ENCODE measurements around the gene CC2D2A.

The CC2D2A gene

DNA sequence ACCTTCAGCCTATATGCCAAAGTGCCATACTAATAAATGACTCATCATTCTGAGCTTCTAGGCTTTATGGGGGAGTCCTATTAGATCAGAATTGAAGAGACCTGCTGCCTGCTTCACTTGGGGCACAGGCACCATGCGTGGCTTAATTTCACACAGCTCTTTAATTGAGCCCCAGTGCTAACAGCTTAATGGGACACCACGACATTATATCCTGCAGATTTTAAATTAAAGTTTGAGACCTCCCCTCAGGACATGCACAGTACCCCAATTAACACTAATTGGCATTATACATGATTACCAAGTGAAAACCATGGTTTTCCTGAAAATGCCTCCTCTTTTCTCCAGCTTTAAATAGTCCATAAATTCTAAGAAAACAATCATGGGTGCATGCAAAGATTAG, 35.0 kb upstream of the CC2D2A start:
- Histone ChIP-seq H3K23ac (ENCODE audit: low read length in 2 of 2) (no peak overlapping the region), H3K27ac (ENCODE audit: low read length, poor library complexity, severe bottlenecking) (no peak overlapping the region), H2BK120ac (ENCODE audit: low read depth, low read length) (no peak overlapping the region), H3K79me1 (replicated peaks; ENCODE audit: low read length, poor library complexity, severe bottlenecking) (no peaks in the 10 kb centered on the region), H3K4me3 (ENCODE audit: insufficient read depth in 1 of 2, low read depth in 1 of 2, low read length in 2 of 2) (no peak overlapping the region), H2BK15ac (ENCODE audit: low read depth, poor library complexity, severe bottlenecking) (no peak overlapping the region), H3K9me3 (ENCODE audit: control insufficient read depth, low read length) (no peaks in the 10 kb centered on the region), H2BK12ac (ENCODE audit: low read length in 2 of 2) (no peak overlapping the region), H3K18ac (ENCODE audit: low read depth in 1 of 2, low read length in 2 of 2) (no peak overlapping the region), H3K4me2 (ENCODE audit: low read length, poor library complexity, severe bottlenecking) (no peak overlapping the region), H3K36me3 (ENCODE audit: control insufficient read depth in 1 of 2, insufficient read depth in 2 of 2, low read depth in 1 of 2, low read length in 2 of 2) (no peaks in the 10 kb centered on the region), H2AK5ac (ENCODE audit: low read length, severe bottlenecking) (no peak overlapping the region), H3K14ac (ENCODE audit: low read length in 2 of 2) (no peak overlapping the region), H3K4ac (ENCODE audit: low read depth in 1 of 2, low read length in 2 of 2) (no peak overlapping the region), H2BK5ac (ENCODE audit: low read depth, low read length, poor library complexity, severe bottlenecking) (no peak overlapping the region), H4K91ac (ENCODE audit: low read length) (no peak overlapping the region), H2AFZ (ENCODE audit: low read depth, low read length) (no peak overlapping the region), H4K8ac (ENCODE audit: low read length) (no peak overlapping the region), H3K9ac (ENCODE audit: low read length) (no peak overlapping the region), H3K4me1 (ENCODE audit: control insufficient read depth, insufficient read depth, low read depth, low read length) (no peaks in the 10 kb centered on the region), H3K27me3 (ENCODE audit: control insufficient read depth in 1 of 2, insufficient read depth in 1 of 2, low read length in 2 of 2) (no peaks in the 10 kb centered on the region)
- no peak for DNase-seq
- 82% methylated on average over 2 of the region's 2 CpGs for WGBS

DNA sequence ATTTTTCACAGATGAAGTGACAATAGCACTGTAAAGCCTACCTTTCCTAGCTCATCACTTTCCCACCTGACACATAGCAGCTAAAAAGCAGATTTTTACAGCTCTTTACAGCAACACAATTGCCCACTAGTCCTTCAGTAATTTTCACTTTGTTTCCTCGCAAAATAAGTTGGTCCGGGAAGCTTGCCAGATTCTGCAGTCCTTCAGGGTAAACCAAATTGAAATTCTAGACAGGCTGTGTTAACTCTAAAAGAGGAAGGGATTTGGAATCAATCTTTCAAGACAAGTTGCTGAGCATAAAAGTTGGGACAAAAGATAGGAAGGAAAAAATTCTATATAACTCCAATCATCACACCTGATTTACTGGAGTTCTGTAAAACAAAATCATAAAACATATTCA, 33.2 kb upstream of the CC2D2A start:
- Histone ChIP-seq H2BK5ac (ENCODE audit: low read depth, low read length, poor library complexity, severe bottlenecking) (no peak overlapping the region), H2BK120ac (ENCODE audit: low read depth, low read length) (no peak overlapping the region), H3K4me2 (ENCODE audit: low read length, poor library complexity, severe bottlenecking) (no peak overlapping the region), H3K4me1 (ENCODE audit: control insufficient read depth, insufficient read depth, low read depth, low read length) (no peaks in the 10 kb centered on the region), H3K23ac (ENCODE audit: low read length in 2 of 2) (no peak overlapping the region), H3K9ac (ENCODE audit: low read length) (no peak overlapping the region), H2AFZ (ENCODE audit: low read depth, low read length) (no peak overlapping the region), H3K79me1 (replicated peaks; ENCODE audit: low read length, poor library complexity, severe bottlenecking) (no peaks in the 10 kb centered on the region), H2BK12ac (ENCODE audit: low read length in 2 of 2) (no peak overlapping the region), H3K36me3 (ENCODE audit: control insufficient read depth in 1 of 2, insufficient read depth in 2 of 2, low read depth in 1 of 2, low read length in 2 of 2) (no peaks in the 10 kb centered on the region), H2BK15ac (ENCODE audit: low read depth, poor library complexity, severe bottlenecking) (no peak overlapping the region), H4K8ac (ENCODE audit: low read length) (no peak overlapping the region), H3K27me3 (ENCODE audit: control insufficient read depth in 1 of 2, insufficient read depth in 1 of 2, low read length in 2 of 2) (no peaks in the 10 kb centered on the region), H3K18ac (ENCODE audit: low read depth in 1 of 2, low read length in 2 of 2) (no peak overlapping the region), H3K9me3 (ENCODE audit: control insufficient read depth, low read length) (no peaks in the 10 kb centered on the region), H3K27ac (ENCODE audit: low read length, poor library complexity, severe bottlenecking) (no peak overlapping the region), H3K14ac (ENCODE audit: low read length in 2 of 2) (no peak overlapping the region), H3K4ac (ENCODE audit: low read depth in 1 of 2, low read length in 2 of 2) (no peak overlapping the region), H2AK5ac (ENCODE audit: low read length, severe bottlenecking) (no peak overlapping the region), H3K4me3 (ENCODE audit: insufficient read depth in 1 of 2, low read depth in 1 of 2, low read length in 2 of 2) (no peak overlapping the region), H4K91ac (ENCODE audit: low read length) (no peak overlapping the region)
- 60% methylated on average over 1 of the region's 2 CpGs for WGBS
- DNase-seq: peak; percentile 40

DNA sequence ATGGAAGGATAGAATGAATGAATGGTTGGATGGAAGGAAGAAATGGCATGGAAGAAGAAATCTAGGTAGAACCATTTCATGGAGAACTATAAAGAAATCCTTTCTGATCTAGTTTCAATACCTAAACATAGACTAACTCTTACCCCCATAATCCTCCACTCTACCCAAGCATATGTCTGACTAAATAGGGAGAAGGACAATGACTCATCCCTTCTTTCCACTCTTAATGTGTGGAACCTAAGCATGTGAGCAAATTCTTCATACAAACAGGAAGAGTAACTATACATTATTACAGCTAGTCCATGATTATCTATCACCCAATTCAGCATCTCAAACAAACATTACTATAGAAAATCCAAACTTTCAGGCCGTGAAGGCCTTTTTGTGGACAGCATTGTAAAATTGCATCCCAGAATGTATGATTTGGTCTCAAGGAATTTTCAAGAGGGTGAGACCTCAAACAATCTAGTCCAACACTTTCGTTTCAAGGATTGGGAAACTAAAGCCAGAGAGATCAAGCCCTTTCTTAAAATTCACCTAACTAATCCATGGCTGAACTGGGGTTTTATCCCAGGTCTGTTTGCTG, 30.6 kb upstream of the CC2D2A start:
- H2BK120ac ChIP-seq (ENCODE audit: low read depth, low read length): peak overlapping the region; percentile 49
- H3K36me3 ChIP-seq (ENCODE audit: control insufficient read depth in 1 of 2, insufficient read depth in 2 of 2, low read depth in 1 of 2, low read length in 2 of 2): no peaks in the 10 kb centered on the region
- 13% methylated on average over 1 of the region's 2 CpGs for WGBS
- DNase-seq: peak; percentile 74
- no peak overlapping the region for H4K91ac ChIP-seq (ENCODE audit: low read length)
- no peaks in the 10 kb centered on the region for H3K4me1 ChIP-seq (ENCODE audit: control insufficient read depth, insufficient read depth, low read depth, low read length)
- no peak overlapping the region for H3K9ac ChIP-seq (ENCODE audit: low read length)
- H3K9me3 ChIP-seq (ENCODE audit: control insufficient read depth, low read length): no peaks in the 10 kb centered on the region
- H2AK5ac ChIP-seq (ENCODE audit: low read length, severe bottlenecking): no peak overlapping the region
- no peak overlapping the region for H2BK5ac ChIP-seq (ENCODE audit: low read depth, low read length, poor library complexity, severe bottlenecking)
- no peaks in the 10 kb centered on the region for H3K79me1 ChIP-seq (replicated peaks; ENCODE audit: low read length, poor library complexity, severe bottlenecking)
- H4K8ac ChIP-seq (ENCODE audit: low read length): no peak overlapping the region
- peak overlapping the region; percentile 33 to 52 for H3K18ac ChIP-seq (ENCODE audit: low read depth in 1 of 2, low read length in 2 of 2)
- H3K4me3 ChIP-seq (ENCODE audit: insufficient read depth in 1 of 2, low read depth in 1 of 2, low read length in 2 of 2): no peak overlapping the region
- H3K23ac ChIP-seq (ENCODE audit: low read length in 2 of 2): no peak overlapping the region
- H2AFZ ChIP-seq (ENCODE audit: low read depth, low read length): no peak overlapping the region
- no peak overlapping the region for H3K4ac ChIP-seq (ENCODE audit: low read depth in 1 of 2, low read length in 2 of 2)
- no peak overlapping the region for H2BK12ac ChIP-seq (ENCODE audit: low read length in 2 of 2)
- no peak overlapping the region for H3K14ac ChIP-seq (ENCODE audit: low read length in 2 of 2)
- H3K27me3 ChIP-seq (ENCODE audit: control insufficient read depth in 1 of 2, insufficient read depth in 1 of 2, low read length in 2 of 2): no peaks in the 10 kb centered on the region
- H2BK15ac ChIP-seq (ENCODE audit: low read depth, poor library complexity, severe bottlenecking): no peak overlapping the region
- no peak overlapping the region for H3K4me2 ChIP-seq (ENCODE audit: low read length, poor library complexity, severe bottlenecking)
- no peak overlapping the region for H3K27ac ChIP-seq (ENCODE audit: low read length, poor library complexity, severe bottlenecking)

DNA sequence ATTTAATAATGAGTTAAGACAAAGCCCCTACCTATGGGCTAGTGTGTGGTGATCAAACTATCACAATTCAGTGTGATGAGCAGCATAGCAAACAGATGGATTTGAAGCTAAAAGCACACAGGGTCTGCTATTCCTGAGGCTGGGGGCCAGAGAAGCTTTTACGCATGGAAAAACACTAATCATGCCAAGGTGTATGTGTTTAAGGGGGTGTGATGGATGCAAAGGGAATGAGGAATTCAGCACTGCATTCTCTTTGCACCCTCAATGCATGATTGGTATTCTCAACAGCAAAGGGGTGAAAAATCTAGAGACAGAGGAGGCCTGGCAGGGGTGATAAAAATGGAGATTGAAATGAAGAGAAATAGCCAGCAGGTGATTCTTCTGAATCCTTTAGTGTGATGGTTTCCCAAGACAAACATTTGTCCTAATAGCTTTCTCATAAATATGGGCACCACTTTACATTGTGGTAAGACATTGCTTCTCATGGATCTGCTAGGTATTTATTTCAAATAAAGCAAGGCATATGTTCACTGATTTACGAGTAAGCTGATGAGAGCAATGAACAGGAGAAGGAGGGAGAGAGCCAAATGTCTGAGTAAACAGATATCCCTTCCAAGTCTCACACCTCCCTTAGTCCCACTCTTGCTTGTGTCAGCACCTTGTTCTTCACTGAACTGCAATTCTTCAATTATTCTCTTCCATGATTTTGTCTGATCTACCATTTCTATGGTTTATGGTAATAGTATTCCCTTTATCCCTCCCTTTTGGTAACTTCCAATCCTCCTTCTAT, 26.1 kb upstream of the CC2D2A start:
- H2BK12ac ChIP-seq (ENCODE audit: low read length in 2 of 2): no peak overlapping the region
- H2BK15ac ChIP-seq (ENCODE audit: low read depth, poor library complexity, severe bottlenecking): no peak overlapping the region
- no peak overlapping the region for H3K23ac ChIP-seq (ENCODE audit: low read length in 2 of 2)
- no peak overlapping the region for H2AK5ac ChIP-seq (ENCODE audit: low read length, severe bottlenecking)
- no peak overlapping the region for H2BK120ac ChIP-seq (ENCODE audit: low read depth, low read length)
- no peak overlapping the region for H2BK5ac ChIP-seq (ENCODE audit: low read depth, low read length, poor library complexity, severe bottlenecking)
- H3K14ac ChIP-seq (ENCODE audit: low read length in 2 of 2): peak overlapping the region in 1 of 2 experiments; percentile 36
- H3K27ac ChIP-seq (ENCODE audit: low read length, poor library complexity, severe bottlenecking): no peak overlapping the region
- H3K4me1 ChIP-seq (ENCODE audit: control insufficient read depth, insufficient read depth, low read depth, low read length): no peaks in the 10 kb centered on the region
- no peaks in the 10 kb centered on the region for H3K9me3 ChIP-seq (ENCODE audit: control insufficient read depth, low read length)
- no peak overlapping the region for H3K4me3 ChIP-seq (ENCODE audit: insufficient read depth in 1 of 2, low read depth in 1 of 2, low read length in 2 of 2)
- no peak overlapping the region for H4K8ac ChIP-seq (ENCODE audit: low read length)
- H2AFZ ChIP-seq (ENCODE audit: low read depth, low read length): no peak overlapping the region
- no peak overlapping the region for H3K9ac ChIP-seq (ENCODE audit: low read length)
- WGBS: 90% methylated on average over 2 of the region's 2 CpGs
- no peaks in the 10 kb centered on the region for H3K79me1 ChIP-seq (replicated peaks; ENCODE audit: low read length, poor library complexity, severe bottlenecking)
- no peak overlapping the region for H3K4me2 ChIP-seq (ENCODE audit: low read length, poor library complexity, severe bottlenecking)
- no peaks in the 10 kb centered on the region for H3K27me3 ChIP-seq (ENCODE audit: control insufficient read depth in 1 of 2, insufficient read depth in 1 of 2, low read length in 2 of 2)
- no peak overlapping the region for H3K18ac ChIP-seq (ENCODE audit: low read depth in 1 of 2, low read length in 2 of 2)
- peak overlapping the region in 1 of 2 experiments; percentile 67 for H3K4ac ChIP-seq (ENCODE audit: low read depth in 1 of 2, low read length in 2 of 2)
- H3K36me3 ChIP-seq (ENCODE audit: control insufficient read depth in 1 of 2, insufficient read depth in 2 of 2, low read depth in 1 of 2, low read length in 2 of 2): no peaks in the 10 kb centered on the region
- no peak overlapping the region for H4K91ac ChIP-seq (ENCODE audit: low read length)
- no peak for DNase-seq
